HEK293T (cell line): ENCODE data around the gene EFCAB11.

ENCODE experiments used
- ARNT ChIP-seq: fragments of 450-650 bp; IDR thresholded peaks from 2 replicates; pipeline ENCODE4 v1.6.1; 2017; ENCODE audit warnings: mild to moderate bottlenecking
- BHLHE40 ChIP-seq: fragments of 450-650 bp; IDR thresholded peaks from 2 replicates; pipeline ENCODE4 v1.6.1; 2016; ENCODE audit warnings: mild to moderate bottlenecking, moderate library complexity, borderline replicate concordance
- CTBP1 ChIP-seq: fragments of 450-650 bp; IDR thresholded peaks from 2 replicates; pipeline ENCODE4 v1.6.1; 2016; ENCODE audit warnings: borderline replicate concordance
- FOXA1 ChIP-seq: fragments of 450-650 bp; IDR thresholded peaks from 2 replicates; pipeline ENCODE4 v1.6.1; 2016; ENCODE audit warnings: mild to moderate bottlenecking
- FOXM1 ChIP-seq: fragments of 450-650 bp; IDR thresholded peaks from 2 replicates; pipeline ENCODE4 v1.6.1; 2017; ENCODE audit warnings: mild to moderate bottlenecking, borderline replicate concordance
- HDGF ChIP-seq: fragments of 450-650 bp; IDR thresholded peaks from 2 replicates; pipeline ENCODE4 v1.6.1; 2017; ENCODE audit warnings: antibody characterized with exemption, borderline replicate concordance
- NFRKB ChIP-seq: fragments of 450-650 bp; IDR thresholded peaks from 2 replicates; pipeline ENCODE4 v1.6.1; 2016; ENCODE audit warnings: mild to moderate bottlenecking, moderate library complexity
- PKNOX1 ChIP-seq: fragments of 450-650 bp; IDR thresholded peaks from 2 replicates; pipeline ENCODE4 v1.6.1; 2016
- SP1 ChIP-seq: fragments of 450-650 bp; IDR thresholded peaks from 2 replicates; pipeline ENCODE4 v1.6.1; 2017
- SUZ12 ChIP-seq: fragments of 450-650 bp; IDR thresholded peaks from 2 replicates; pipeline ENCODE4 v1.6.1; 2016; ENCODE audit warnings: mild to moderate bottlenecking
- TARDBP ChIP-seq: fragments of 450-650 bp; IDR thresholded peaks from 2 replicates; pipeline ENCODE4 v1.6.1; 2016
- ZNF384 ChIP-seq: fragments of 450-650 bp; IDR thresholded peaks from 2 replicates; pipeline ENCODE4 v1.6.1; 2016

GRCh38 chr14:89978656-89979055, 24.1 kb upstream of the EFCAB11 start:
- TF ChIP-seq BHLHE40 (no peak), CTBP1 (no peak), TARDBP (no peak), SUZ12 (no peak), HDGF (no peak), FOXA1 (no peak), NFRKB (no peak), ZNF384 (no peak), ARNT (no peak), PKNOX1 (no peak), FOXM1 (no peak), SP1 (no peak)
